ENCODE measurements around the gene TTLL9. TPM values are rescaled to one million over a fixed set of nuclear protein-coding genes. Genes with fewer than 3 reads are reported as not detected.

The TTLL9 gene
- polyA plus RNA-seq, 1 donor (not counting 4 experiments of a cell fraction or from before 2014, with no cell fraction given) = not detected

- no peak overlapping the region for H2AFZ ChIP-seq (ENCODE audit: control insufficient read depth, low read length)
- H3K9me3 ChIP-seq (ENCODE audit: control insufficient read depth, low read depth, low read length) = no peaks in the 10 kb centered on the region
- peaks cover 13% of the 10 kb centered on the region for H3K27me3 ChIP-seq (ENCODE audit: control insufficient read depth, extremely low read depth, insufficient read depth, low read length)
- H3K79me2 ChIP-seq (ENCODE audit: control insufficient read depth, insufficient read depth, low read length) = no peaks in the 10 kb centered on the region
- no peak overlapping the region for H3K27ac ChIP-seq (ENCODE audit: control insufficient read depth, insufficient read depth, low read length)
- no peak overlapping the region for H3K9ac ChIP-seq (ENCODE audit: control insufficient read depth, extremely low read depth, insufficient read depth, low read length)
- DNase-seq (ENCODE audit: low read depth, low spot score) = no peak
- H3K9me1 ChIP-seq (ENCODE audit: control insufficient read depth, extremely low read depth, insufficient read depth, low read length) = no peaks in the 10 kb centered on the region
- H4K20me1 ChIP-seq (ENCODE audit: control insufficient read depth, extremely low read depth, insufficient read depth, low read length) = no peaks in the 10 kb centered on the region
- no peaks in the 10 kb centered on the region for H3K36me3 ChIP-seq (ENCODE audit: control insufficient read depth in 2 of 2, extremely low read depth in 1 of 2, insufficient read depth in 2 of 2, low read length in 2 of 2)
- no peaks in the 10 kb centered on the region for H3K4me1 ChIP-seq (ENCODE audit: control insufficient read depth, extremely low read depth, insufficient read depth, low read length)
- no peak overlapping the region for H3K4me2 ChIP-seq (ENCODE audit: control insufficient read depth, extremely low read depth, insufficient read depth, low read depth, low read length)
- no peak overlapping the region for H3K4me3 ChIP-seq (ENCODE audit: control insufficient read depth in 2 of 3, extremely low read depth in 1 of 3, insufficient read depth in 2 of 3, low read depth in 1 of 3, low read length in 3 of 3)
- dilution Hi-C loops (cut with MboI; ENCODE audit: extremely low pct_ligation_motif_present, low sequenced_read_pairs) = no loop called here
- FAIRE-seq = no peak
- TF ChIP-seq CTCF (optimal IDR thresholded peaks at IDR 0.05 in 1 of 3, IDR thresholded peaks at IDR 0.05 in 1 of 3, conservative IDR thresholded peaks at IDR 0.05 in 1 of 3; ENCODE audit: extremely low read depth in 1 of 3, insufficient read depth in 2 of 3, low read length in 3 of 3) (no peak), EZH2 (IDR thresholded peaks at IDR 0.05; ENCODE audit: low read length) (no peak)
Observed at GRCh38 chr20:31989030-31989645, 118.7 kb downstream of the TTLL9 start.

GRCh38 chr20:31990641-31991338, 120.4 kb downstream of the TTLL9 start:
- dilution Hi-C loops (cut with MboI; ENCODE audit: extremely low pct_ligation_motif_present, low sequenced_read_pairs) = no loop called here
- no peak for DNase-seq (ENCODE audit: low read depth, low spot score)
- Histone ChIP-seq H3K9me1 (ENCODE audit: control insufficient read depth, extremely low read depth, insufficient read depth, low read length) (no peaks in the 10 kb centered on the region), H3K27me3 (ENCODE audit: control insufficient read depth, extremely low read depth, insufficient read depth, low read length) (peaks cover 29% of the 10 kb centered on the region), H3K9ac (ENCODE audit: control insufficient read depth, extremely low read depth, insufficient read depth, low read length) (no peak overlapping the region), H3K4me3 (ENCODE audit: control insufficient read depth in 2 of 3, extremely low read depth in 1 of 3, insufficient read depth in 2 of 3, low read depth in 1 of 3, low read length in 3 of 3) (no peak overlapping the region), H3K27ac (ENCODE audit: control insufficient read depth, insufficient read depth, low read length) (no peak overlapping the region), H3K36me3 (ENCODE audit: control insufficient read depth in 2 of 2, extremely low read depth in 1 of 2, insufficient read depth in 2 of 2, low read length in 2 of 2) (no peaks in the 10 kb centered on the region), H3K79me2 (ENCODE audit: control insufficient read depth, insufficient read depth, low read length) (no peaks in the 10 kb centered on the region), H3K4me1 (ENCODE audit: control insufficient read depth, extremely low read depth, insufficient read depth, low read length) (no peaks in the 10 kb centered on the region), H3K9me3 (ENCODE audit: control insufficient read depth, low read depth, low read length) (no peaks in the 10 kb centered on the region), H2AFZ (ENCODE audit: control insufficient read depth, low read length) (no peak overlapping the region), H4K20me1 (ENCODE audit: control insufficient read depth, extremely low read depth, insufficient read depth, low read length) (no peaks in the 10 kb centered on the region), H3K4me2 (ENCODE audit: control insufficient read depth, extremely low read depth, insufficient read depth, low read depth, low read length) (no peak overlapping the region)
- no peak for FAIRE-seq
- TF ChIP-seq CTCF (optimal IDR thresholded peaks at IDR 0.05 in 1 of 3, IDR thresholded peaks at IDR 0.05 in 1 of 3, conservative IDR thresholded peaks at IDR 0.05 in 1 of 3; ENCODE audit: extremely low read depth in 1 of 3, insufficient read depth in 2 of 3, low read length in 3 of 3) (no peak), EZH2 (IDR thresholded peaks at IDR 0.05; ENCODE audit: low read length) (no peak)
